Uterus (tissue), 2 donors: ENCODE measurements around the gene SP140L.

Experiments
- CTCF ChIP-seq, 4 experiments: fragments of 200-600 bp in 2 of 4; fragments of 450-650 bp in 2 of 4; sonication (generic) in 2 of 4; IDR thresholded peaks; one replicate each; pipeline ENCODE4 v1.5.1; 2016 to 2019; ENCODE audit warnings: antibody characterized with exemption in 4 of 4, mild to moderate bottlenecking in 2 of 4, moderate library complexity in 1 of 4
- POLR2A ChIP-seq, 2 donors: fragments of 450-650 bp; IDR thresholded peaks; one replicate each; pipeline ENCODE4 v1.6.1; 2016; ENCODE audit warnings: antibody characterized with exemption in 2 of 2, mild to moderate bottlenecking in 1 of 2, moderate library complexity in 1 of 2

- TF ChIP-seq CTCF (IDR thresholded peaks at IDR 0.05) (no peak), POLR2A (IDR thresholded peaks at IDR 0.05) (peak in 1 of 2 donors; percentile 29)
Observed at GRCh38 chr2:230326453-230327417, at the start of gene SP140L.
